GM18909 (cell line): ENCODE measurements around the gene TTLL11.

Source experiments
- ATAC-seq: cut with Tn5 transposase; IDR thresholded peaks from one replicate; pipeline ENCODE4 v1.9.1; 2021; ENCODE audit warnings: mild to moderate bottlenecking; ENCODE audit not compliant: unreplicated experiment, poor library complexity

The TTLL11 gene

DNA sequence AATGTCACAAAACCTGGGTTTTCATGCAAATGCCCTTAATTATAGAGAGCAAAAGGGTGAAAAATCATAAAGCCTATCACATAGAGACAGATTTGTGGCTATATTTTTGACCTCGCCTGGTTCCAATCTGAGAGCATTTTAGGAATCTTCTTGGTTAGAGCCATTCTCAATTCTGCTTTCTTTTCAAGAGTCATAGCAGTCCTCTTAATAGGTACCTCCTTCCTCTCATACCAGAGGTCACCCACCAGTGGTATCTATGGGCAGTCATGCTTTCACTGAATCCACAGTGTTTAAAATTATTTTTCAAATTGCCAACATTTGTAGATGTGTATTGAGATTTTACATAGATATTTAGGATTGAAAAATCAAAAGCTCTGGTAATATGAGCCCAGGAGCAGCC is 226.2 kb downstream of the TTLL11 start:
- ATAC-seq, result no peak

DNA sequence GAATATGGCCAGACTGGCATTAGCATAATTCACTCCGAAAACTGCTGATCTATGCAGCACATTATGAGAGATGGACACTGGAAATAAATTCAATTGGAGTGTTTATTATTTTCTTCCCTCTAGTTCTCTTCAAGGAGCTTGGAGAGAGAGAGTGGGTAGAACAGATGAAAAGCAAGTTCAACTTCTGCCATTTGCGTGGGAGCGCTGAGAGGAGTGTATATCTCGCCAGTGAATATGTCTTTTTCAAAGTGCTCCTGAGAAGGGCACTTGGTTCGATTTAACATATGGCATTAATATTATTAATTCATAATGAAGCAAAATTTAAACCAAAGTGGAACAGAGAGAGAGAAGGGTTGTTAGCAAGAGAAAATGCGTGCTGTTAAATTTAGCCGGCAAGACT is 227.2 kb downstream of the TTLL11 start:
- ATAC-seq, result no peak

DNA sequence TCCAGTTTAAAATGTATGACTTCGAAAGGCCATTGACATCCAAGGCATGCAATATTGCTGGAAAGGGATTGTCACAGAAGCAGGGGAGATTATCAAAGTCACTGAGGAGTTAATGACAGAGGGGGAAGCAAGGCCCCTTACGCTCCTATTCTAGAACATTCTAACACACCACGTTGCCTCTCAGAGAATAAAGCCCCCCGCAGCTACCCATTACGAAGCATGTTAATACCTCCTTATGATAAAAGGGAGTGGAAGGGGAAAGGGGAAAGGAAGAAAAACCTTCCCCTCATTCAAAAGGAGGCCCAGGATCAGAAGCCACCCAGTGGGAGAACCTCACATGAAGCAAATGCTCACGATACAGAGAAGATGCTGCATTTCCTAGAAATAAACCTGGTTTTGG is 228.0 kb downstream of the TTLL11 start:
- ATAC-seq, result no peak

GRCh38 chr9:121863955-121864354 is 229.2 kb downstream of the TTLL11 start:
- ATAC-seq, result no peak

DNA sequence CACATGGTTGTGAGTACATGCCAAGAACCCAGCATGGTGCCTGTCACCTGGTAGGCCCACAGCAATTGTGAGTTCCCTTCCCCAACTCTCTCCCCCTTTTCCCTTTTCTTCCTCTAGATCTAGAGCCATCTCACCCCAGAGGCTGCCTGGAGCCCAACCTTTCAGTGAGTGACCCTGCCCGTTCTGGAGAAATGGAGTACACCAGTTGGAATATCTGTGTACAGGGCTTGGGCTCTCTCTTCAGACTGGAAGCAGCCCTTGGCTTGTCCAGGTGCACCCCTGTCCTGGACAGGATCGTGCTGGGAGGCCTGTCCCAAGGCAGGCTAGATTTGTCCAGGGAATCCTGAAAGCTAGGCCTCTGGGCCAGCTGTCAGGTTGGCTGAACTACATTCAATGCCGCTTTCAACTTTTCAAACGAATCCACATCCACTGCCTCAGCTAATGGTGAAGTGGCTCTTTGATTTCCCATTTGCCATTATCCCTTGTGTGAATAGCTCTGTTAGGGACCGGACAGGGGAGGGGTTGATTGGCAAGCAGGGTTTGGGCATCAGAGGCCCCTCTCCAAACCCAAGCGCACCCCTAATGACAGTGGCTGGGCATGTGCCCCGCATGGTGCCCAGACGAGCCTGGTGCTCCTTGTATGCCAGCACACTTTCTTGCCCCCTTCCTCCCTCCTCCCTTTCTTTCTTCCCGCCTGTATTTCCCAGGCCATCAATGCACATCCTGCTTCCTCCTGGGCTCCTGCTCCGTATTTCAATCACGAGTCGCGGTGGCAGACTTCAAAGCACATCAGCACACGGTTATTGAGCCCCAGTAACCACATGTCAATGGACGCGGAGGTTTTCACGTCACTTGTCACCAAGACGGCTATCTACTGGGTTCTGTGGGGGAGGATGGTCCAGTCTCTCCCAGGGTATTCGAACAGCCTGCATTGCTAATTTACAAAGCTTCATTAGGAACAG is 230.5 kb downstream of the TTLL11 start:
- no peak for ATAC-seq

- no peak for ATAC-seq
Observed at GRCh38 chr9:121861501-121862180, 231.5 kb downstream of the TTLL11 start.

- no peak for ATAC-seq
Observed at GRCh38 chr9:121860744-121861143, 232.4 kb downstream of the TTLL11 start.

- ATAC-seq, result no peak
Observed at GRCh38 chr9:121860213-121860612, 232.9 kb downstream of the TTLL11 start.

GRCh38 chr9:121859646-121860045 is 233.5 kb downstream of the TTLL11 start:
- ATAC-seq, result no peak

GRCh38 chr9:121858788-121859187 is 234.3 kb downstream of the TTLL11 start:
- no peak for ATAC-seq

GRCh38 chr9:121857928-121858327 is 235.2 kb downstream of the TTLL11 start:
- no peak for ATAC-seq

- no peak for ATAC-seq
Observed at GRCh38 chr9:121855476-121855875, 237.6 kb downstream of the TTLL11 start.

GRCh38 chr9:121853617-121854395 is 239.3 kb downstream of the TTLL11 start:
- no peak for ATAC-seq

GRCh38 chr9:121852651-121853616 is 240.2 kb downstream of the TTLL11 start:
- ATAC-seq, result no peak

- ATAC-seq, result no peak
Observed at GRCh38 chr9:121852241-121852640, 240.9 kb downstream of the TTLL11 start.

GRCh38 chr9:121851641-121852091 is 241.4 kb downstream of the TTLL11 start:
- no peak for ATAC-seq

DNA sequence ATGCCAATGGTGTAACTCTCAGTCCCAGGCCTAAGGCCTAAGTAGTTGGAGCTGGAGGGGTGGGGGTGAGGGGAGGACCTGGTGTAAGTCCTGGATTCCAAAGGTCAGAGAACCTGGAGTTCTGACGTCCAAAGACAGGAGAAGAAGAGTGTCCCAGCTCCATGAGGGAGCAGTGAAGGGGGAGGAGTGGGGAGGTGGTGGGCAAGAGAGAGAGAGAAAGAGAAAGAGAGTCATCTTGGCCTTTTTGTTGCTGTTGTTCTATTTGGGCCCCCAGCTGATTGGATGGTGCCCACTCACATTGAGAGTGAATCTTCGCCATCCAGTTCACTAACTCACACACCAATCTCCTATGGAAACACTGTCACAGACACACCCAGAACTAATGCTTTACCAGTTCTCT is 242.7 kb downstream of the TTLL11 start:
- no peak for ATAC-seq

DNA sequence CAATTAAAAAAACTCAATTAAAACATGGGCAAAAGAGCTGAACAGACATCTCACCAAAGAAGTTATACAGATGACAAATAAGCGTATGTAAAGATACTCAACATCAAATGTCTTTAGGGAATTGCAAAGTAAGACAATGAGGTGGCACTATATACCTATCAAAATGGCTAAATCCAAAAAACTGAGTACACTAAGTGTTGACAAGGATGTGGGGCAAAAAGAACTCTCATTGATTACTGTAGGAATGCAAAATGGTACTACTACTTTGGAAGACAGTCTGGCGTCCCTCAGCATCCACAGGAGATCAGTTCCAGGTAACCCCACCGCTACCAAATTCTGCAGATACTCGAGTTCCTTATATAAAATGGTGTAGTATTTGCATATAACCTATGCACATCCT is 243.6 kb downstream of the TTLL11 start:
- ATAC-seq, result no peak

- ATAC-seq, result no peak
Observed at GRCh38 chr9:121844562-121844961, 248.5 kb downstream of the TTLL11 start.

DNA sequence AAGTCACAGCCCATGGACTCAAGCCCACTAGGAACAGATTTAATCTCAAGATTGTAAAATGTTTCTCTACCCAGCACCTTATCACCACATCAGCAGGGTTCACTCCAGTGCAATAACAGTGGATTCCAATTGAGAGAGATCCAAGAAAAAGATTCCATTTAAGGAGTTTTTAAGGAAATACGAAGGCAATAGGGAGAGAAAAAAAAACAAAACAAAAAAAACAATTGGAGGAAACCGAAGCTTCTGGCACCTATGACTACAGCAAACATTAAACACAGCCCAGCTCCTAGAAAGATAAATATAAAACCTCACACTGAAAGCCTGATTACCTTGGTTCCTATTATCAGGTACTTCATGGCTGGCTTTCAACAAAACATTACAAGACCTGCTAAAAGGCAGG is 249.0 kb downstream of the TTLL11 start:
- ATAC-seq, result no peak
